GM12864 (cell line): Measurements from ENCODE around the gene UBTD2.
A peak's percentile ranks its signal among the peaks of the same experiment; 100 is the strongest.

Experiments
- DNase-seq: peaks from one replicate; pipeline ENCODE4 v3.0.0-alpha.2; 2011; ENCODE audit warnings: low read depth
- H3K4me3 ChIP-seq: 2 replicates; pipeline ENCODE4 v1.5.1; 2011; ENCODE audit warnings: mild to moderate bottlenecking, low read depth, low read length, control low read depth
- CTCF ChIP-seq: IDR thresholded peaks from 2 replicates; pipeline ENCODE4 v1.5.1; 2011; ENCODE audit warnings: low read depth, mild to moderate bottlenecking, moderate library complexity, low read length, control low read depth, inconsistent platforms; ENCODE audit errors: missing control alignments

The UBTD2 gene

GRCh38 chr5:172282272-172283019, 1.1 kb downstream of the UBTD2 start:
- no peak for TF ChIP-seq CTCF
- peak overlapping the region; percentile 96 for H3K4me3 ChIP-seq
- DNase-seq: no peak

- H3K4me3 ChIP-seq: peak overlapping the region; percentile 14
- DNase-seq: no peak
- no peak for TF ChIP-seq CTCF
These were observed 2.2 kb downstream of the UBTD2 start for GRCh38 chr5:172281346-172281745.

- H3K4me3 ChIP-seq: no peak overlapping the region
- DNase-seq: no peak
- TF ChIP-seq CTCF: no peak
These were observed 2.6 kb downstream of the UBTD2 start for GRCh38 chr5:172280929-172281328.

- TF ChIP-seq CTCF: no peak
- H3K4me3 ChIP-seq: no peak overlapping the region
- DNase-seq: no peak
These were observed 3.2 kb downstream of the UBTD2 start for GRCh38 chr5:172280317-172280716.

- DNase-seq: no peak
- no peak for TF ChIP-seq CTCF
- no peak overlapping the region for H3K4me3 ChIP-seq
These were observed 5.2 kb downstream of the UBTD2 start for GRCh38 chr5:172278356-172278755.

GRCh38 chr5:172276214-172276613, 7.3 kb downstream of the UBTD2 start:
- H3K4me3 ChIP-seq: no peak overlapping the region
- TF ChIP-seq CTCF: no peak
- no peak for DNase-seq
